ENCODE measurements around the gene TYW1B.

- no peak for TF ChIP-seq ZNF274 (IDR thresholded peaks at IDR 0.05; ENCODE audit: low read depth, low read length)
- no peak for TF ChIP-seq SUZ12 (IDR thresholded peaks at IDR 0.05; ENCODE audit: extremely low read depth, insufficient read depth, insufficient read length)
- no peak for TF ChIP-seq YY1 (IDR thresholded peaks at IDR 0.05; ENCODE audit: insufficient read depth, insufficient read length)
These were observed 287.8 kb downstream of the TYW1B start for GRCh38 chr7:72540106-72540611.
